Fibroblast of mammary gland (primary cell): ENCODE measurements around the gene LENG1.

Experiments used
- DNase-seq: peaks from one replicate; pipeline ENCODE4 v3.0.0-alpha.2; 2010; ENCODE audit warnings: low read depth
- H3K4me3 ChIP-seq: 2 replicates; pipeline ENCODE4 v1.5.1; 2011; ENCODE audit warnings: low read depth, mild to moderate bottlenecking, low read length, moderate library complexity; ENCODE audit not compliant: control insufficient read depth
- CTCF ChIP-seq: conservative IDR thresholded peaks from 2 replicates; pipeline ENCODE4 v1.5.1; 2011; ENCODE audit warnings: low read depth, low read length, inconsistent platforms; ENCODE audit not compliant: control insufficient read depth, insufficient read depth

The LENG1 gene

GRCh38 chr19:54169149-54169740, 9.7 kb upstream of the LENG1 start:
- H3K4me3 ChIP-seq, result no peak overlapping the region
- DNase-seq, result no peak
- TF ChIP-seq CTCF, result no peak

- H3K4me3 ChIP-seq, result no peak overlapping the region
- peak; percentile 82 for TF ChIP-seq CTCF
- DNase-seq, result peak; percentile 80
Measured at GRCh38 chr19:54168174-54168917, 8.8 kb upstream of the LENG1 start.

GRCh38 chr19:54165222-54165621, 5.7 kb upstream of the LENG1 start:
- TF ChIP-seq CTCF, result no peak
- no peak overlapping the region for H3K4me3 ChIP-seq
- no peak for DNase-seq

GRCh38 chr19:54164369-54165068, 5.0 kb upstream of the LENG1 start:
- DNase-seq, result no peak
- TF ChIP-seq CTCF, result no peak
- H3K4me3 ChIP-seq, result no peak overlapping the region

GRCh38 chr19:54162884-54163283, 3.4 kb upstream of the LENG1 start:
- no peak for TF ChIP-seq CTCF
- H3K4me3 ChIP-seq, result peak overlapping the region; percentile 54
- DNase-seq, result no peak

- H3K4me3 ChIP-seq, result peak overlapping the region; percentile 54
- DNase-seq, result peak; percentile 77
- TF ChIP-seq CTCF, result no peak
Measured at GRCh38 chr19:54162241-54162805, 2.8 kb upstream of the LENG1 start.
